IMR-90 (cell line): ENCODE results near the gene CRYBG2. TPM values are rescaled to one million over a fixed set of nuclear protein-coding genes. Genes with fewer than 3 reads are reported as not detected.

ENCODE experiments used
- ATAC-seq: fragments of 200-7000 bp; cut with Tn5 transposase; 2 replicates; pipeline ENCODE4 v1.9.1; 2020; ENCODE audit warnings: low read depth, mild to moderate bottlenecking, moderate library complexity
- BruUV-seq: library from RNA; stranded (reverse); fragments of 400-500 nt; replicated peaks from 2 replicates; lab custom pipeline; 2021; lab: Mats Ljungman, UMichigan
- CTCF ChIA-PET: fragments of 300-600 bp; formaldehyde crosslinking; extraction: SDS; loops from one replicate; lab custom pipeline; 2021; ENCODE audit warnings: antibody characterized with exemption; lab: Yijun Ruan, JAX
- POLR2A ChIA-PET: fragments of 300-600 bp; sonication (Branson Sonifier 250); formaldehyde crosslinking; loops from one replicate; lab custom pipeline; 2022; ENCODE audit warnings: antibody characterized with exemption; ENCODE audit not compliant: unreplicated experiment; lab: Charles Lee
- DNase-seq: peaks from one replicate; pipeline ENCODE4 v3.0.0; 2013
- H2AFZ ChIP-seq: replicated peaks from 2 replicates; pipeline ENCODE3; 2013; ENCODE audit warnings: low read length, mild to moderate bottlenecking; ENCODE audit not compliant: poor library complexity
- H2AK5ac ChIP-seq: 2 replicates; pipeline ENCODE4 v1.6.1; 2013; ENCODE audit warnings: low read depth, low read length, inconsistent platforms
- H2AK9ac ChIP-seq: replicated peaks from 2 replicates; pipeline ENCODE3; 2013; ENCODE audit warnings: mild to moderate bottlenecking, low read depth, low read length, moderate library complexity; ENCODE audit not compliant: poor library complexity
- H2BK120ac ChIP-seq: 2 replicates; pipeline ENCODE4 v1.6.1; 2013; ENCODE audit warnings: low read depth, low read length, inconsistent platforms
- H2BK15ac ChIP-seq: 3 replicates; pipeline ENCODE4 v1.6.1; 2013; ENCODE audit warnings: low read depth, low read length, inconsistent platforms
- H2BK20ac ChIP-seq: 2 replicates; pipeline ENCODE4 v1.6.1; 2013; ENCODE audit warnings: low read depth, mild to moderate bottlenecking, inconsistent platforms, low read length, moderate library complexity
- H2BK5ac ChIP-seq: 2 replicates; pipeline ENCODE4 v1.6.1; 2013; ENCODE audit warnings: mild to moderate bottlenecking, low read depth, low read length, inconsistent platforms; ENCODE audit not compliant: poor library complexity, severe bottlenecking
- H3K14ac ChIP-seq: replicated peaks from 2 replicates; pipeline ENCODE4 v1.6.1; 2013; ENCODE audit warnings: low read depth, low read length, inconsistent platforms
- H3K18ac ChIP-seq: 2 replicates; pipeline ENCODE4 v1.6.1; 2013; ENCODE audit warnings: low read depth, low read length, control low read depth
- H3K23ac ChIP-seq: 2 replicates; pipeline ENCODE4 v1.6.1; 2013; ENCODE audit warnings: low read depth, low read length, inconsistent platforms
- H3K27ac ChIP-seq: 2 replicates; pipeline ENCODE4 v1.5.1; 2013; ENCODE audit warnings: mild to moderate bottlenecking, control low read depth, low read length; ENCODE audit not compliant: insufficient read depth
- H3K27me3 ChIP-seq: 2 replicates; pipeline ENCODE4 v1.6.1; 2013; ENCODE audit warnings: low read length; ENCODE audit not compliant: control insufficient read depth, insufficient read depth
- H3K36me3 ChIP-seq: 2 replicates; pipeline ENCODE4 v1.6.1; 2013; ENCODE audit warnings: low read length, mixed read lengths; ENCODE audit not compliant: control insufficient read depth, insufficient read depth
- H3K4ac ChIP-seq: 2 replicates; pipeline ENCODE4 v1.6.1; 2013; ENCODE audit warnings: low read depth, low read length, inconsistent platforms
- H3K4me1 ChIP-seq: 2 replicates; pipeline ENCODE4 v1.6.1; 2013; ENCODE audit warnings: low read length, mixed read lengths; ENCODE audit not compliant: control insufficient read depth, insufficient read depth
- H3K4me2 ChIP-seq: 2 replicates; pipeline ENCODE4 v1.6.1; 2013; ENCODE audit warnings: low read depth, mild to moderate bottlenecking, control low read depth, low read length, moderate library complexity
- H3K4me3 ChIP-seq: 2 replicates; pipeline ENCODE4 v1.5.1; 2013; ENCODE audit warnings: low read depth, mild to moderate bottlenecking, control low read depth, low read length, moderate library complexity; ENCODE audit not compliant: insufficient read depth
- H3K56ac ChIP-seq: 2 replicates; pipeline ENCODE4 v1.6.1; 2013; ENCODE audit warnings: low read length, inconsistent platforms; ENCODE audit not compliant: insufficient read depth; ENCODE audit errors: extremely low read depth
- H3K79me1 ChIP-seq, 2 experiments: 2 replicates each; pipeline ENCODE4 v1.6.1; 2013; ENCODE audit warnings: low read length in 2 of 2, inconsistent platforms in 1 of 2, low read depth in 1 of 2
- H3K9ac ChIP-seq: 2 replicates; pipeline ENCODE4 v1.6.1; 2013; ENCODE audit warnings: low read depth, low read length, control low read depth
- H3K9me1 ChIP-seq: 2 replicates; pipeline ENCODE4 v1.6.1; 2013; ENCODE audit warnings: low read length, inconsistent platforms; ENCODE audit not compliant: insufficient read depth
- H3K9me3 ChIP-seq: 2 replicates; pipeline ENCODE4 v1.6.1; 2013; ENCODE audit warnings: low read length; ENCODE audit not compliant: control insufficient read depth, insufficient read depth
- H4K20me1 ChIP-seq: 2 replicates; pipeline ENCODE4 v1.6.1; 2013; ENCODE audit warnings: low read length, inconsistent platforms; ENCODE audit not compliant: insufficient read depth
- H4K5ac ChIP-seq: 2 replicates; pipeline ENCODE4 v1.6.1; 2013; ENCODE audit warnings: mild to moderate bottlenecking, low read depth, low read length, control low read depth
- H4K8ac ChIP-seq, 2 experiments: 2 replicates each; pipeline ENCODE4 v1.6.1; 2013; ENCODE audit warnings: low read depth in 2 of 2, low read length in 2 of 2, control low read depth in 1 of 2, inconsistent platforms in 1 of 2
- H4K91ac ChIP-seq: 2 replicates; pipeline ENCODE4 v1.6.1; 2013; ENCODE audit warnings: low read depth, low read length, inconsistent platforms; ENCODE audit not compliant: insufficient read depth
- BHLHE40 ChIP-seq: fragments of 150-350 bp; IDR thresholded peaks from 2 replicates; pipeline ENCODE4 v1.6.1; 2016; ENCODE audit warnings: mild to moderate bottlenecking, low read depth, low read length
- CEBPB ChIP-seq: IDR thresholded peaks from 2 replicates; pipeline ENCODE4 v1.6.1; 2012; ENCODE audit warnings: low read depth, low read length, improper control_type of control experiment
- FOS ChIP-seq: fragments of 150-350 bp; IDR thresholded peaks from 2 replicates; pipeline ENCODE4 v1.6.1; 2016; ENCODE audit warnings: low read depth, low read length
- MAFK ChIP-seq: IDR thresholded peaks from 2 replicates; pipeline ENCODE4 v1.6.1; 2012; ENCODE audit warnings: low read depth, low read length, improper control_type of control experiment
- NFE2L2 ChIP-seq: fragments of 150-350 bp; IDR thresholded peaks from 2 replicates; pipeline ENCODE4 v1.6.1; 2016; ENCODE audit warnings: low read depth, mild to moderate bottlenecking, low read length
- POLR2A ChIP-seq: IDR thresholded peaks from 2 replicates; pipeline ENCODE4 v1.6.1; 2012; ENCODE audit warnings: mild to moderate bottlenecking, low read depth, low read length
- WGBS, 2 experiments: methylation state at CpG; one replicate each; pipeline versions ENCODE4 v1.1.5 to v1.1.7; 2013; ENCODE audit warnings: missing lambda C conversion rate in 2 of 2; ENCODE audit not compliant: insufficient read length in 1 of 2; ENCODE audit errors: extremely low coverage in 2 of 2; 5-methylcytosine and 5-hydroxymethylcytosine counted together
- dilution Hi-C: fragments of 300-500 bp; cut with HindIII; formaldehyde crosslinking; loops from one replicate; pipeline ENCODE4 v1.14.3; 2018; ENCODE audit warnings: low sequenced_read_pairs; ENCODE audit not compliant: unreplicated experiment
- in situ Hi-C: fragments of 300-500 bp; cut with MboI; formaldehyde crosslinking; loops from 3 replicates; pipeline ENCODE4 v1.14.3; 2019; ENCODE audit warnings: low sequenced_read_pairs, inconsistent platforms, mixed read lengths
- intact Hi-C: fragments of 100-400 bp; cut with micrococcal nuclease; formaldehyde crosslinking; loops from 2 replicates; pipeline ENCODE4 v1.10.0; 2022
- polyA plus RNA-seq, 3 experiments: library from polyadenylated mRNA; depleted of rRNA; stranded (reverse); fragments of >200 nt; gene quantifications; 2 replicates each; pipeline ENCODE4 v1.2.3, GENCODE V29; 2012; ENCODE audit warnings: low replicate concordance in 1 of 3
- total RNA-seq: library from RNA; depleted of rRNA; stranded (reverse); fragments of >200 nt; gene quantifications from 2 replicates; pipeline ENCODE4 v1.2.3, GENCODE V29; 2012
- TF ChIP-seq, protein P1 (sequence below): conservative IDR thresholded peaks from 2 replicates; pipeline ENCODE4 v1.5.1; 2012; ENCODE audit warnings: mild to moderate bottlenecking, low read depth, low read length, improper control_type of control experiment

CRYBG2 gene
- total and polyA plus RNA-seq, 2 of the 4 experiments (the other 2 are of a cell fraction): not detected

DNA sequence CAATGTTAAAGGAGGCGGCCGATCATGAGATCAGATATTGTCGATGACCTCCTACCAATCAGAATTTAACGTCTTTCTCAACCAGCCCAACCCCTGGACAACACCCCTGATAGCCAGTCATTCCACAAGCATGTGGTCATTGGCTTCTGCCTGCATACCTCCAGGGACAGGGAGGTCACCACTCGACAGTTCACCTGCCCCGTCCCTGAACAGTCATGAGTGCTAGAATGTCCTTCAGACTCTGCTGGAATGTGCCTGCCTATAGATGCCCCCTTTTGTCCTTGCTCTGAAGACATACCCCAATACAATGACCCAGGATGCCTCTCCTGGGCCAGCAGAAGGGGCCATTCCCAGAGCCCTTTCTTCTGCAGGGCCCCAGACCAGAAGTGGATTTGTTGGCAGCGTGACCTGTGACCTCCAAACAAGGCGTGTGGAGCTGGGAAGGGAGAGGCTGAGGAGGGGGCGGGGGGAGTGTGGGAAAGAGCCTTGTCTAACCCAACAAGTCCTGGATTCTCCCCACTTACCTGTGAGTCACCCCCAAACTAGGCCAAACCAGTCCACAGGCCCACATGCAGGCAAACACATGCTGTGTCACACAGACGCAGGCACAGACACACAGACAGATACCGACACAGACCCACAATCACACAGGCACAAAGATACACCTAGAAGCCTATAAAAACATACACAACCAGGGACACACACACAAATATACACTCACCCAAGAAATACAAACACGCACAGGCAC lies 2.2 kb downstream of the CRYBG2 start:
- H2AK5ac ChIP-seq: peak overlapping the region; percentile 59; the same call in 1 of the 2 replicates
- H3K4me3 ChIP-seq: no peak overlapping the region
- no peaks in the 10 kb centered on the region for H3K36me3 ChIP-seq
- no peak overlapping the region for H2AFZ ChIP-seq
- no peak overlapping the region for H3K27ac ChIP-seq
- H3K9me3 ChIP-seq: no peaks in the 10 kb centered on the region
- H3K27me3 ChIP-seq: peaks cover 33% of the 10 kb centered on the region
- CTCF ChIA-PET: no interaction called here
- H3K4ac ChIP-seq: 0 out of 2 replicates have a peak overlapping the region, but pooled peaks have one; percentile 22
- no peak overlapping the region for H2BK120ac ChIP-seq
- H3K14ac ChIP-seq: peak overlapping the region; percentile 82; the same call in 1 of the 2 replicates
- H3K23ac ChIP-seq: no peak overlapping the region; the same call in 1 of the 2 replicates
- H4K20me1 ChIP-seq: no peaks in the 10 kb centered on the region; the same call in 1 of the 2 replicates
- intact Hi-C loops (no loop called here), in situ Hi-C loops (no loop called here), dilution Hi-C loops (no loop called here)
- H2BK15ac ChIP-seq: peak overlapping the region; percentile 63; the same call in 2 of the 3 replicates
- H4K91ac ChIP-seq: no peak overlapping the region
- no peak overlapping the region for H4K8ac ChIP-seq
- no peaks in the 10 kb centered on the region for H3K79me1 ChIP-seq
- DNase-seq (peak; percentile 65), ATAC-seq (no peak)
- H4K5ac ChIP-seq: no peak overlapping the region
- no TSS peak for BruUV-seq
- peak overlapping the region; percentile 42 for H2AK9ac ChIP-seq
- H2BK20ac ChIP-seq: no peak overlapping the region
- H2BK5ac ChIP-seq: no peak overlapping the region
- POLR2A ChIA-PET: no interaction called here
- no peak overlapping the region for H3K9ac ChIP-seq
- H3K4me1 ChIP-seq: peaks cover 9% of the 10 kb centered on the region
- no peak overlapping the region for H3K18ac ChIP-seq
- H3K9me1 ChIP-seq: peaks cover 9% of the 10 kb centered on the region; the same call in 1 of the 2 replicates
- TF ChIP-seq CEBPB: no peak
- TF ChIP-seq MAFK: no peak
- no peak for TF ChIP-seq NFE2L2
- no peak for TF ChIP-seq FOS
- no peak for TF ChIP-seq POLR2A
- TF ChIP-seq, protein P1, sequence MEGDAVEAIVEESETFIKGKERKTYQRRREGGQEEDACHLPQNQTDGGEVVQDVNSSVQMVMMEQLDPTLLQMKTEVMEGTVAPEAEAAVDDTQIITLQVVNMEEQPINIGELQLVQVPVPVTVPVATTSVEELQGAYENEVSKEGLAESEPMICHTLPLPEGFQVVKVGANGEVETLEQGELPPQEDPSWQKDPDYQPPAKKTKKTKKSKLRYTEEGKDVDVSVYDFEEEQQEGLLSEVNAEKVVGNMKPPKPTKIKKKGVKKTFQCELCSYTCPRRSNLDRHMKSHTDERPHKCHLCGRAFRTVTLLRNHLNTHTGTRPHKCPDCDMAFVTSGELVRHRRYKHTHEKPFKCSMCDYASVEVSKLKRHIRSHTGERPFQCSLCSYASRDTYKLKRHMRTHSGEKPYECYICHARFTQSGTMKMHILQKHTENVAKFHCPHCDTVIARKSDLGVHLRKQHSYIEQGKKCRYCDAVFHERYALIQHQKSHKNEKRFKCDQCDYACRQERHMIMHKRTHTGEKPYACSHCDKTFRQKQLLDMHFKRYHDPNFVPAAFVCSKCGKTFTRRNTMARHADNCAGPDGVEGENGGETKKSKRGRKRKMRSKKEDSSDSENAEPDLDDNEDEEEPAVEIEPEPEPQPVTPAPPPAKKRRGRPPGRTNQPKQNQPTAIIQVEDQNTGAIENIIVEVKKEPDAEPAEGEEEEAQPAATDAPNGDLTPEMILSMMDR: no peak
- no peak for TF ChIP-seq BHLHE40
- 80% methylated on average over 4 of the region's 12 CpGs; no CpG with 5 or more reads in 1 of the 2 experiments for WGBS, 2 experiments
- H3K4me2 ChIP-seq: no peak overlapping the region
- no peak overlapping the region for H3K56ac ChIP-seq
